ENCODE measurements around the gene BNIP3.

DNA sequence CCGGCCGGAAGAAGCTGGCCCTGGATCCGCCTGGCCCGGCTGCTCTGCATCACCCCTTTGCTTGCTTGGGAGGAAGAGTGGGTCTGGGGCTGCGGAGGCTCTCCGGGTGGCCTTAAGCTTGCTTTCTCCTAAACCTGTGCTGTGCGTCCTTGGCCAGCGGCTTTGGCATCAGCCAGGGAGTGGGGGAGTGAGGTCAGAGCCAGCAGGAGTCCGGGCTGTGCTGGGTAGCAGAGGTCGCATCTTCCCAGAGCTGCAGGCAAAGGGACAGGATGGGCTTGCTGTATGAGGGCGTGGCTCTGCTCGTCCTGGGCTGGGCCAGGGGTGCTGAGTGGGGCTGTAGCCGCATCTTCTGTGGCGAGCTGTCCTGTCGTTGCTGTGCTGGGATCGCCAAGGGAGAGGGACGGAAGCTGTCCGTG is 21.1 kb downstream of the BNIP3 start:
- TF ChIP-seq, protein P1, sequence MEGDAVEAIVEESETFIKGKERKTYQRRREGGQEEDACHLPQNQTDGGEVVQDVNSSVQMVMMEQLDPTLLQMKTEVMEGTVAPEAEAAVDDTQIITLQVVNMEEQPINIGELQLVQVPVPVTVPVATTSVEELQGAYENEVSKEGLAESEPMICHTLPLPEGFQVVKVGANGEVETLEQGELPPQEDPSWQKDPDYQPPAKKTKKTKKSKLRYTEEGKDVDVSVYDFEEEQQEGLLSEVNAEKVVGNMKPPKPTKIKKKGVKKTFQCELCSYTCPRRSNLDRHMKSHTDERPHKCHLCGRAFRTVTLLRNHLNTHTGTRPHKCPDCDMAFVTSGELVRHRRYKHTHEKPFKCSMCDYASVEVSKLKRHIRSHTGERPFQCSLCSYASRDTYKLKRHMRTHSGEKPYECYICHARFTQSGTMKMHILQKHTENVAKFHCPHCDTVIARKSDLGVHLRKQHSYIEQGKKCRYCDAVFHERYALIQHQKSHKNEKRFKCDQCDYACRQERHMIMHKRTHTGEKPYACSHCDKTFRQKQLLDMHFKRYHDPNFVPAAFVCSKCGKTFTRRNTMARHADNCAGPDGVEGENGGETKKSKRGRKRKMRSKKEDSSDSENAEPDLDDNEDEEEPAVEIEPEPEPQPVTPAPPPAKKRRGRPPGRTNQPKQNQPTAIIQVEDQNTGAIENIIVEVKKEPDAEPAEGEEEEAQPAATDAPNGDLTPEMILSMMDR (IDR thresholded peaks at IDR 0.05; ENCODE audit: borderline replicate concordance, extremely low read depth, low read length, poor library complexity, severe bottlenecking), result no peak
- TF ChIP-seq EZH2 (IDR thresholded peaks at IDR 0.05; ENCODE audit: borderline replicate concordance, low read depth, low read length, severe bottlenecking), result no peak
